Fibroblast of villous mesenchyme (primary cell): ENCODE measurements around the gene KRT15. TPM values are rescaled to one million over a fixed set of nuclear protein-coding genes. Genes with fewer than 3 reads are reported as not detected.

Experiments
- DNase-seq: peaks from one replicate; pipeline ENCODE4 v3.0.0-alpha.2; 2010; ENCODE audit warnings: low read depth
- H3K4me3 ChIP-seq: 2 replicates; pipeline ENCODE4 v1.5.1; 2011; ENCODE audit warnings: low read depth, mild to moderate bottlenecking, low read length
- total RNA-seq: library from RNA; depleted of rRNA; stranded (reverse); fragments of >200 nt; gene quantifications from 2 replicates; pipeline ENCODE4 v1.2.3, GENCODE V29; 2012
- TF ChIP-seq, protein P1 (sequence below): IDR thresholded peaks from 2 replicates; pipeline ENCODE4 v1.5.1; 2012; ENCODE audit warnings: low read depth, mild to moderate bottlenecking, low read length; ENCODE audit not compliant: insufficient read depth

KRT15 gene
- total RNA-seq, 1 donor: 0.43 TPM

DNA sequence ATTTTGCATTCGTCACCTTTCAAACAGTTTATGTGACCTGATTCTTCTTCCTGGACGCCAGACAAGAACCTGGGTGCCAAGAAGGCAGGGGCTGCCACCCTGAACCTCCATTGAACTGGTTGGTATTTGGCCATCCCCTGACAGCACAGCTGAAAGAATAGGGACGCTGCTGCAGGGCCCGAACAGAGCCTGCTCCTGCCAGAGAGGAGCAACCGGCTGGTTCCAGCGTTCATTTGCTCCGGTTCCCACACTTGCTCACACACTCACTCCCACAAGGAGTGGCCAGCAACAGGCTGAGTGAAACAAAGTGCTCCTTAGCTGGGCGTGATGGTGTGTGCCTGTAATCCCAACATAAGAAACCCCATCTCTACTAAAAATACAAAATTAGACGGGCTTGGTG, 38.2 kb upstream of the KRT15 start:
- no peak overlapping the region for H3K4me3 ChIP-seq
- TF ChIP-seq, protein P1, sequence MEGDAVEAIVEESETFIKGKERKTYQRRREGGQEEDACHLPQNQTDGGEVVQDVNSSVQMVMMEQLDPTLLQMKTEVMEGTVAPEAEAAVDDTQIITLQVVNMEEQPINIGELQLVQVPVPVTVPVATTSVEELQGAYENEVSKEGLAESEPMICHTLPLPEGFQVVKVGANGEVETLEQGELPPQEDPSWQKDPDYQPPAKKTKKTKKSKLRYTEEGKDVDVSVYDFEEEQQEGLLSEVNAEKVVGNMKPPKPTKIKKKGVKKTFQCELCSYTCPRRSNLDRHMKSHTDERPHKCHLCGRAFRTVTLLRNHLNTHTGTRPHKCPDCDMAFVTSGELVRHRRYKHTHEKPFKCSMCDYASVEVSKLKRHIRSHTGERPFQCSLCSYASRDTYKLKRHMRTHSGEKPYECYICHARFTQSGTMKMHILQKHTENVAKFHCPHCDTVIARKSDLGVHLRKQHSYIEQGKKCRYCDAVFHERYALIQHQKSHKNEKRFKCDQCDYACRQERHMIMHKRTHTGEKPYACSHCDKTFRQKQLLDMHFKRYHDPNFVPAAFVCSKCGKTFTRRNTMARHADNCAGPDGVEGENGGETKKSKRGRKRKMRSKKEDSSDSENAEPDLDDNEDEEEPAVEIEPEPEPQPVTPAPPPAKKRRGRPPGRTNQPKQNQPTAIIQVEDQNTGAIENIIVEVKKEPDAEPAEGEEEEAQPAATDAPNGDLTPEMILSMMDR: no peak
- DNase-seq: no peak

DNA sequence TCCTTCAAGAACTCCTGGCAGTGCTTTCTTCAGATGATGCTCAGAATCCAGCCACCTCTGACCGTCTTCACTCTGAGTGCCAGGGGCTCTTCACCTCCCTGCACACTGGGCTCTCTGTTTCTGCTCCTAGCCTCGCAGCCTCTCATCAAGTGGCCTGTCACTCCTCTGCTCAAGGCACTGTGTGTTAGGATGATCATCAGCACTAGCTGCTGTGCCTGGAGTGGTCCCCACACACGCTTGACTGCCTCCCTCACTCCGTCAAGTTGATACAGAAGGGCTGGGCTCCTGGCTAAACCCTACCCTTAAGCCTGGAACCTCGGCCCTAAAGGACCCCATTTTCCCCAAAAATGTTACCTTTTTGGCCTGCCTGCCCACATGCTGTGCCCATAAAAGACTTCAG, 37.6 kb upstream of the KRT15 start:
- no peak for DNase-seq
- TF ChIP-seq, protein P1: no peak
- H3K4me3 ChIP-seq: no peak overlapping the region

DNA sequence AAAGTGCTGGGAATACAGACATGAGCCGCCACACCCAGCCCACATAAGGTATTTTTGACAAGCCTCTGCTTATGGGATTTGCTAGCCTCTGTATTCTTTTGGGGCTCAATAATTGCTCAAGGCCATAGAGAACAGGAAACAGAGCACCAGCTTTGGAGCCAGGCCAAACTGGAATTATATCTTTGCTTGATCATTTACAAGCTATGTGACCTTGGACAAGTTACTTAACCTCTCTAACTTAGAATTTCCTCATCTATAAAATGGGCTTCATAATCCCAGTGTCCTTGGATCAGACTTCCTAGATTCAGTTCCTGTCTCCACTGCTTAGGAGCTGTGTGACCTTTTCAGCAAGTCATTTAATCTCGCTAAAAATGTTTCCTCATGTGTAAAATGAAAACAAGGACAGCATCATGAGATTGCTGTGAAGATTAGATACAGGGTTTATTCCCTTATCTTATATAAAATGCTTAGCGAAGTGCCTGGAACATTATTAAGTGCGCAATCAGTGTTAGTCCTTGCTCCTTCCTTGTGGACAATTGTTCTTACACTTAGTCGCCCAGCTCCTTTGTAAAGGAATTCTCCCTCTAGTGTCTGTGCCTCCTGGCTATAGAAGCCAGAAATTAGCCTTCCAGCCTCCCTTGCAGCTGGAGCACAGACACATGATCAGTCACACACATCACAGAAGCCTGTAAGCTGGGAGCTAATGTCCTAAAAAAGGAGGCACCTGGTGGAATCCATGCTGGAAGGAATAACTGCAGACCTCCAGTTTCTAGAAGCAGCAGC, 36.6 kb upstream of the KRT15 start:
- no peak overlapping the region for H3K4me3 ChIP-seq
- TF ChIP-seq, protein P1: no peak
- DNase-seq: peak; percentile 46

DNA sequence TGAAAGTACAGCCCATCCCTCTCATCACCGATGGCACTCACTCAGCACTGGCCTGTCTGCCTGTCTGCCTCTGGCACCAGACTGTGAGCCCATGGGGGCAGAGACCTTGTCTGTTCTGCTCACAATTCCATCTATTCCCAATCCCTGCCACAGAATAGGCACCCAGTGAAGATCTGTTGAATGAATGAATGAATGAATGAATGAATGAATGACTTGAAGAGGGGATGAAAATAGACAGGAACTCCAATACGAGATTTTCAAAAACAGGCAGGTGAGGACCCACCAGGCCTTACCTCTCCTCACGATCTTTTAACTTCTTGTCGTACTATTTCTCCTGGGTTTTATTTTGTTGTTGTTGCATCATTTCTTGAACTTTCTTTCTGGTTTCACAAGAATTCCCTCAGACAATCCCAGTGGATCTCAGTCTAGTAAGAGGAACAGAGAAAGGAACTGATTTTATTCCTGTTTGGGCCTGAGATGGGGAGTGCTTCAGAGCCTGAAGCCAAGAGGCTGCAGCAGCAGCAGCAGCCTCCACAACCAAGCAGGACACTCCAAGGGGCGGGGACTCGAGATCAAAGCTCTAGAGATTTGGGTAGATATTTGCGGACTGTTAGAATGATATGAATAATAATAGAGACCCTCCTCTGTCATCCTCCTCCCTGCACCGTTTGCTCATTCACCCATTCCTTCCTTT, 35.4 kb upstream of the KRT15 start:
- TF ChIP-seq, protein P1: no peak
- peak; percentile 2 for DNase-seq
- no peak overlapping the region for H3K4me3 ChIP-seq

DNA sequence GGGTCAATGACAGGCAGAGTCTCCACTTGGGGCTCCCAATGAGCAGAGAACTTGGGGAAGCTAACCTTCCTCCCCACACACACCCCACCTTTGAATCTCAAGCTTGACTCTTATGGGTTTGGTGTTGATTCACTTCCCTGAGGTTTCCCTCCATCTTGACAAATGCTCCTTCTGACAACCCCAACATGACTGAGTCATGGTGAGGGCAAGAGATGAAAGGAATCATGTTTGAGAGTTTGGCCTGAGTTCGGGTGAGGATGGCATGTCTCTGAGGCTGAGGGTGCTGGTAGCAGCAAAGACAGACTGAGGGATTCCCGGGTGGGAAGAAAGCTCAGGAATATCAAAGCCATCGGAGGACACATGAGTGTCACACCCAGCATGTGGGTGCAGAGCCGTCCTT, 34.5 kb upstream of the KRT15 start:
- no peak overlapping the region for H3K4me3 ChIP-seq
- no peak for DNase-seq
- TF ChIP-seq, protein P1: no peak

DNA sequence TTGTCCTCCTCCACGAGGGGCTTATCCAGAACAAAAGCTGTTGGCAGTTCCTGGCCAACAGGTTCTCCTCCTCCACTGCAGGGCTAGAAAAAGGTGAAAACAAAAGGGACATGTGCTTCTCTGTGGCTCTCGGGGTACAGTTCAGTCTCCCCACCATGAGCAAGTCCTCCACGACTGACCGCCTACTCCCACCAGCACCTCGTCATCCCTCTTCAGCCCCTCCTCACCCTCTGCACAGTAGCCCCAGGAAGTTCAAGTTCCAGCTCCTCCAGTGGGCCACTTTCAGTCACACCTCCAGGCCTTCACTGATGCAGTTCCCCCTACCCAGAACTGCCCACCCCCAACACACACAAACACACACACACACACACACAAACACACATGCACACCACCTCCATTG, 33.8 kb upstream of the KRT15 start:
- DNase-seq: no peak
- no peak overlapping the region for H3K4me3 ChIP-seq
- TF ChIP-seq, protein P1: no peak
